Activated B cell treated with CpG ODN at 0.5 μM for 24 hours (primary cell): ENCODE data around the gene MAML3. TPM values are rescaled to one million over a fixed set of nuclear protein-coding genes. Genes with fewer than 3 reads are reported as not detected.

ENCODE experiments used
- ATAC-seq: fragments of 200-7000 bp; cut with Tn5 transposase; one replicate; pipeline ENCODE4 v1.10.0; 2021; ENCODE audit warnings: low read depth, mild to moderate bottlenecking, moderate library complexity
- CTCF ChIA-PET: fragments of 350-600 bp; sonication (Branson Sonifier 250); formaldehyde crosslinking; loops from one replicate; lab custom pipeline; 2021; ENCODE audit warnings: antibody characterized with exemption; lab: Charles Lee
- POLR2A ChIA-PET: fragments of 350-600 bp; sonication (Branson Sonifier 250); formaldehyde crosslinking; loops from one replicate; lab custom pipeline; 2021; ENCODE audit warnings: antibody characterized with exemption; lab: Charles Lee
- DNase-seq: peaks from one replicate; pipeline ENCODE4 v3.0.0; 2022
- H3K27ac Mint-ChIP-seq: one replicate; pipeline ENCODE4 v1.8.0; 2020; ENCODE audit warnings: mixed read lengths
- H3K27me3 Mint-ChIP-seq: one replicate; pipeline ENCODE4 v1.8.0; 2021; ENCODE audit warnings: mixed read lengths
- H3K36me3 Mint-ChIP-seq: one replicate; pipeline ENCODE4 v1.8.0; 2021; ENCODE audit warnings: low read depth, mixed read lengths
- H3K4me1 Mint-ChIP-seq: one replicate; pipeline ENCODE4 v1.8.0; 2021; ENCODE audit warnings: mixed read lengths
- H3K4me3 Mint-ChIP-seq: one replicate; pipeline ENCODE4 v1.8.0; 2020; ENCODE audit warnings: mild to moderate bottlenecking, mixed read lengths
- H3K9me3 Mint-ChIP-seq: one replicate; pipeline ENCODE4 v1.8.0; 2020; ENCODE audit warnings: mixed read lengths
- CTCF ChIP-seq: fragments of 200-600 bp; IDR thresholded peaks from one replicate; pipeline ENCODE4 v1.8.0; 2022; ENCODE audit warnings: antibody characterized with exemption, mild to moderate bottlenecking
- intact Hi-C: fragments of 100-400 bp; cut with micrococcal nuclease; formaldehyde crosslinking; loops from one replicate; pipeline ENCODE4 v1.15.1; 2024
- total RNA-seq: library from RNA; stranded (reverse); gene quantifications from 2 replicates; pipeline ENCODE4 v1.2.3, GENCODE V29; 2022

MAML3 gene
- total RNA-seq, 1 donor from 2014 or later = 2.6 TPM

- intact Hi-C loops = no loop called here
- no peaks in the 10 kb centered on the region for H3K36me3 Mint-ChIP-seq
- POLR2A ChIA-PET = no interaction called here
- ATAC-seq (no peak), DNase-seq (no peak)
- no peaks in the 10 kb centered on the region for H3K27me3 Mint-ChIP-seq
- H3K4me1 Mint-ChIP-seq = no peaks in the 10 kb centered on the region
- no peaks in the 10 kb centered on the region for H3K9me3 Mint-ChIP-seq
- H3K4me3 Mint-ChIP-seq = no peak overlapping the region
- CTCF ChIA-PET = no interaction called here
- no peak overlapping the region for H3K27ac Mint-ChIP-seq
- TF ChIP-seq CTCF = no peak
Observed at GRCh38 chr4:139933104-139933503, 220.9 kb downstream of the MAML3 start.

- Mint-ChIP-seq H3K27me3 (peaks cover 2% of the 10 kb centered on the region), H3K36me3 (no peaks in the 10 kb centered on the region), H3K9me3 (no peaks in the 10 kb centered on the region), H3K4me1 (no peaks in the 10 kb centered on the region), H3K27ac (no peak overlapping the region), H3K4me3 (no peak overlapping the region)
- intact Hi-C loops = no loop called here
- no peak for DNase-seq
- POLR2A ChIA-PET = no interaction called here
- no peak for TF ChIP-seq CTCF
- ATAC-seq = no peak
- CTCF ChIA-PET = no interaction called here
Observed at GRCh38 chr4:139924782-139925181, 229.2 kb downstream of the MAML3 start.

- intact Hi-C loops = no loop called here
- no peak overlapping the region for H3K4me3 Mint-ChIP-seq
- H3K36me3 Mint-ChIP-seq = no peaks in the 10 kb centered on the region
- DNase-seq (no peak), ATAC-seq (no peak)
- H3K27ac Mint-ChIP-seq = no peak overlapping the region
- TF ChIP-seq CTCF = no peak
- H3K9me3 Mint-ChIP-seq = no peaks in the 10 kb centered on the region
- no peaks in the 10 kb centered on the region for H3K4me1 Mint-ChIP-seq
- ChIA-PET CTCF (no interaction called here), POLR2A (no interaction called here)
- H3K27me3 Mint-ChIP-seq = peaks cover 2% of the 10 kb centered on the region
Observed at GRCh38 chr4:139922406-139923024, 231.5 kb downstream of the MAML3 start.

- POLR2A ChIA-PET = no interaction called here
- no peaks in the 10 kb centered on the region for H3K27me3 Mint-ChIP-seq
- intact Hi-C loops = no loop called here
- DNase-seq = no peak
- no peaks in the 10 kb centered on the region for H3K36me3 Mint-ChIP-seq
- no peak for TF ChIP-seq CTCF
- H3K4me3 Mint-ChIP-seq = no peak overlapping the region
- no peaks in the 10 kb centered on the region for H3K4me1 Mint-ChIP-seq
- no peak overlapping the region for H3K27ac Mint-ChIP-seq
- ATAC-seq = no peak
- CTCF ChIA-PET = no interaction called here
- H3K9me3 Mint-ChIP-seq = no peaks in the 10 kb centered on the region
Observed at GRCh38 chr4:139921429-139922184, 232.4 kb downstream of the MAML3 start.

GRCh38 chr4:139920486-139921002 lies 233.4 kb downstream of the MAML3 start:
- H3K27ac Mint-ChIP-seq = no peak overlapping the region
- H3K4me3 Mint-ChIP-seq = no peak overlapping the region
- DNase-seq (no peak), ATAC-seq (no peak)
- no peaks in the 10 kb centered on the region for H3K36me3 Mint-ChIP-seq
- no peaks in the 10 kb centered on the region for H3K4me1 Mint-ChIP-seq
- H3K27me3 Mint-ChIP-seq = no peaks in the 10 kb centered on the region
- TF ChIP-seq CTCF = no peak
- no peaks in the 10 kb centered on the region for H3K9me3 Mint-ChIP-seq
- intact Hi-C loops = no loop called here
- ChIA-PET CTCF (no interaction called here), POLR2A (no interaction called here)
